ENCODE data around the gene TMEM204. TPM values are rescaled to one million over a fixed set of nuclear protein-coding genes. Genes with fewer than 3 reads are reported as not detected.

Gene TMEM204
- polyA plus RNA-seq, 3 donors, result 15.9 to 23.6 (median 22.6) TPM

GRCh38 chr16:1601489-1601888, 68.0 kb downstream of the TMEM204 start:
- no peak for DNase-seq (ENCODE audit: extremely low read depth in 1 of 11, low read depth in 9 of 11, low spot score in 4 of 11)

GRCh38 chr16:1602285-1602684, 68.8 kb downstream of the TMEM204 start:
- no peak for DNase-seq (ENCODE audit: extremely low read depth in 1 of 11, low read depth in 9 of 11, low spot score in 4 of 11)

Other genes with a start within 250 kb of the TMEM204 start
- gene UBE2I, start 224.0 kb upstream of the TMEM204 start, polyA plus RNA-seq (ENCODE audit: insufficient read length in 3 of 3), result 100 to 1,000 TPM; 151 to 176 (median 155) TPM
- 10 to 100 TPM in 1 of 3 donors, 1 to 10 TPM in 2; 5.3 to 14.6 (median 6.6) TPM for gene BAIAP3, start 200.0 kb upstream of the TMEM204 start, polyA plus RNA-seq (ENCODE audit: insufficient read length in 3 of 3)
- 10 to 100 TPM; 34.7 to 57.8 (median 54.9) TPM for gene TSR3, start 181.8 kb upstream of the TMEM204 start, polyA plus RNA-seq (ENCODE audit: insufficient read length in 3 of 3)
- 10 to 100 TPM; 49.2 to 76.7 (median 65.5) TPM for gene GNPTG, start 181.7 kb upstream of the TMEM204 start, polyA plus RNA-seq (ENCODE audit: insufficient read length in 3 of 3)
- 10 to 100 TPM; 16.2 to 30.6 (median 20.0) TPM for gene UNKL, start 119.0 kb upstream of the TMEM204 start, polyA plus RNA-seq (ENCODE audit: insufficient read length in 3 of 3)
- gene UQCC4, start 112.9 kb upstream of the TMEM204 start, polyA plus RNA-seq (ENCODE audit: insufficient read length in 3 of 3), result 10 to 100 TPM; 11.4 to 16.3 (median 13.6) TPM
- not detected for gene PERCC1, start 102.6 kb upstream of the TMEM204 start, polyA plus RNA-seq (ENCODE audit: insufficient read length in 3 of 3)
- 1 to 10 TPM; 2.0 to 3.9 (median 3.6) TPM for gene CCDC154, start 89.1 kb upstream of the TMEM204 start, polyA plus RNA-seq (ENCODE audit: insufficient read length in 3 of 3)
- 10 to 100 TPM; 44.9 to 62.2 (median 51.7) TPM for gene CLCN7, start 58.6 kb upstream of the TMEM204 start, polyA plus RNA-seq (ENCODE audit: insufficient read length in 3 of 3)
- gene PTX4, start 44.7 kb upstream of the TMEM204 start, polyA plus RNA-seq (ENCODE audit: insufficient read length in 3 of 3), result under 1 TPM in 1 of 3 donors, not detected in 2; 0.09 TPM
- 10 to 100 TPM; 24.1 to 46.2 (median 38.0) TPM for gene TELO2, start 40.3 kb upstream of the TMEM204 start, polyA plus RNA-seq (ENCODE audit: insufficient read length in 3 of 3)
- gene IFT140, start 78.4 kb downstream of the TMEM204 start, polyA plus RNA-seq (ENCODE audit: insufficient read length in 3 of 3), result 10 to 100 TPM; 36.2 to 45.5 (median 44.1) TPM
- gene CRAMP1, start 78.7 kb downstream of the TMEM204 start, polyA plus RNA-seq (ENCODE audit: insufficient read length in 3 of 3), result 10 to 100 TPM; 20.0 to 30.0 (median 21.2) TPM
- 10 to 100 TPM; 75.6 to 82.4 (median 80.4) TPM for gene JPT2, start 144.6 kb downstream of the TMEM204 start, polyA plus RNA-seq (ENCODE audit: insufficient read length in 3 of 3)
- gene MAPK8IP3, start 172.5 kb downstream of the TMEM204 start, polyA plus RNA-seq (ENCODE audit: insufficient read length in 3 of 3), result 10 to 100 TPM; 47.2 to 91.9 (median 57.6) TPM
- gene NME3, start 237.9 kb downstream of the TMEM204 start, polyA plus RNA-seq (ENCODE audit: insufficient read length in 3 of 3), result 10 to 100 TPM; 16.7 to 39.0 (median 37.8) TPM
- 10 to 100 TPM in 2 of 3 donors, 1 to 10 TPM in 1; 8.1 to 15.4 (median 11.1) TPM for gene EME2, start 239.1 kb downstream of the TMEM204 start, polyA plus RNA-seq (ENCODE audit: insufficient read length in 3 of 3)
- 10 to 100 TPM; 57.0 to 91.2 (median 74.7) TPM for gene MRPS34, start 239.5 kb downstream of the TMEM204 start, polyA plus RNA-seq (ENCODE audit: insufficient read length in 3 of 3)
- gene SPSB3, start 248.9 kb downstream of the TMEM204 start, polyA plus RNA-seq (ENCODE audit: insufficient read length in 3 of 3), result 10 to 100 TPM; 28.2 to 49.1 (median 46.0) TPM
- gene NUBP2, start 249.3 kb downstream of the TMEM204 start, polyA plus RNA-seq (ENCODE audit: insufficient read length in 3 of 3), result 10 to 100 TPM; 28.2 to 53.9 (median 51.0) TPM

Measured in renal cortex interstitium (tissue), 11 donors.